Fibroblast of lung (primary cell): ENCODE results near the gene VARS2.

ENCODE experiments used
- CTCF ChIP-seq, 2 donors: IDR thresholded peaks in 1 of 2; conservative IDR thresholded peaks in 1 of 2; 1 replicate in 1 of 2; 2 replicates in 1 of 2; pipeline ENCODE4 v1.5.1; 2011 to 2012; ENCODE audit warnings: low read length in 2 of 2, control low read depth in 1 of 2, inconsistent platforms in 1 of 2, low read depth in 1 of 2, mild to moderate bottlenecking in 1 of 2
- EZH2 ChIP-seq: IDR thresholded peaks from 2 replicates; pipeline ENCODE4 v1.5.1; 2012; ENCODE audit warnings: low read length, control low read depth, mild to moderate bottlenecking; ENCODE audit errors: missing control alignments

DNA sequence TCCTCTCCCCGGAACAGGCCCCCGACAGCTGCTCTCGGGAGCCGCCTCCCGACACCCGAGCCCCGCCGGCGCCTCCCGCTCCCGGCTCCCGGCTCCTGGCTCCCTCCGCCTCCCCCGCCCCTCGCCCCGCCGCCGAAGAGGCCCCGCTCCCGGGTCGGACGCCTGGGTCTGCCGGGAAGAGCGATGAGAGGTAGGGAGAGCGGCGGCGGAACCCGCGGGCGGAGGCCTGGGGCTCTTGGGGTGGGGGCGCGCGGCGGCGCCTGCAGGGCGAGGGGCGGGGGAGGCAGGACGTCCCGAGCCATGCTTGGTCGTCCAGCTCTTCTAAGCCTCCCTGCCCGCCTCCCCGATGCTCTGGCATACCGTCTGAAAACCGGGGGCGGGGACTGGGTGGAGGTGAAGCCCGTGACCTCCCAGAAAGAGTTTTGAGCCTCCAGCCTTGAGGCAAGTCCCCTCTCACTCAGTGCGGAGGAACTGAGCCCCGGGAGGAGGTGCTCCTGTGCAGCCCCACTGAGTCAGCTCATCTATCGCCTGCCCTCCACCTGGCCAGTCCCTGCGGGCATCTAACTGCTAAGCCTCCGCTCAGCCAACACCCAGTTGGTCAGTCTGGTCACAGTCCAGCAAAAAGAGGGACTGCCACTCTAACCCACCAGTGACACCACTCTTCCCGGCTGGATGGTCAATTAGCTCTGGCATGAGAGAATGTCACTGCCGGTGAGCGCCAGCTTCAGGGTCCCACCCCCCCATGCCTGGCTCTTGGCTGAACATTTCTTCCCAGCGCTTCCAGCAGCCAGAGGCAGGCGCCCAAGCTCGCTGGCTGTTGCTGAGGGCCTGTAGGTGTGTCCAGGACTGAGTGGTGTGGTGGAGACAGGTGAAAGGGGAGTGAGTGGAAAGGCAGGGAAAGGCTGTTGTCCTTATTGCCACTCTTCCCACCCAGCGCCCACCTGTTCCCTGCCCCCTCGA lies 29.2 kb upstream of the VARS2 start:
- TF ChIP-seq CTCF (conservative IDR thresholded peaks at IDR 0.05 in 1 of 2, IDR thresholded peaks at IDR 0.05 in 1 of 2; ENCODE audit: low read depth in 1 of 2, low read length in 2 of 2) (no peak), EZH2 (no peak)
